ENCODE data around the gene NPY4R. TPM values are rescaled to one million over a fixed set of nuclear protein-coding genes. Genes with fewer than 3 reads are reported as not detected.
"Not testable (repeated sequence)": the region's sequence is repeated elsewhere in the genome, so short reads cannot be mapped to it uniquely, and the experiment has no call there.

NPY4R gene
- total and polyA plus RNA-seq, 4 donors: not detected

- H3K9me3 ChIP-seq (ENCODE audit: control insufficient read depth, low read length); DNase-seq; H3K4me1 ChIP-seq (ENCODE audit: control insufficient read depth in 1 of 2, insufficient read depth in 2 of 2, low read length in 2 of 2); H3K27ac ChIP-seq (ENCODE audit: low read depth in 1 of 2, low read length in 2 of 2); H3K36me3 ChIP-seq (ENCODE audit: control insufficient read depth in 1 of 2, insufficient read depth in 2 of 2, low read length in 1 of 2); H3K27me3 ChIP-seq (ENCODE audit: control insufficient read depth in 1 of 2, insufficient read depth in 2 of 2, low read length in 1 of 2); intact Hi-C loops (cut with DNase I); H3K4me3 ChIP-seq (ENCODE audit: low read length in 2 of 2); ATAC-seq (ENCODE audit: low FRiP score): not testable (repeated sequence)
- no CpG with 5 or more reads among the region's 1 CpG for WGBS, 2 donors
Observed at GRCh38 chr10:46470134-46470533, 4.4 kb upstream of the NPY4R start.

GRCh38 chr10:46468119-46468809 is 2.5 kb upstream of the NPY4R start:
- H3K27ac ChIP-seq (ENCODE audit: low read depth in 1 of 2, low read length in 2 of 2); H3K9me3 ChIP-seq (ENCODE audit: control insufficient read depth, low read length); H3K4me1 ChIP-seq (ENCODE audit: control insufficient read depth in 1 of 2, insufficient read depth in 2 of 2, low read length in 2 of 2); H3K27me3 ChIP-seq (ENCODE audit: control insufficient read depth in 1 of 2, insufficient read depth in 2 of 2, low read length in 1 of 2); intact Hi-C loops (cut with DNase I); H3K4me3 ChIP-seq (ENCODE audit: low read length in 2 of 2); H3K36me3 ChIP-seq (ENCODE audit: control insufficient read depth in 1 of 2, insufficient read depth in 2 of 2, low read length in 1 of 2); DNase-seq: not testable (repeated sequence)
- 36% methylated on average over 1 of the region's 4 CpGs; no CpG with 5 or more reads in 1 of the 2 donors for WGBS, 2 donors
- ATAC-seq (ENCODE audit: low FRiP score): peak; percentile 46

DNA sequence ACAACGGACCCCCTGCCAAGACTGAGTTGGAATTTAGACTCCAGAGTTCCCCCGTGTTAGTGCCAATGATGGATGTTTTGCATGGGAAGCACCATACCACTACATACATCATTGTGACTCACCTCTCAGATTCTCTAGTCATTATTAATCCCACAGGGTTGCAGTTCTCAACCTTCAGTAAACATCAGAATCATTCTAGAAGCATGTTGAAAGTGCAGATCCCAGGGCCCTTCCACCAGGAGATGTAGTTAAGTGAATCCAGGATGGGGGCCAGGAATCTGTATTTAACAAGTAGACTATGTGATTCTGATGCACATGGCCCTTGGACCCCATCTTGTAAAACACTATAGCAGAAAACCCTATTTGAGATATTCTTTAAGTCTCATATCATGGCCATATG is 2.1 kb downstream of the NPY4R start:
- H3K4me1 ChIP-seq (ENCODE audit: control insufficient read depth in 1 of 2, insufficient read depth in 2 of 2, low read length in 2 of 2); H3K27ac ChIP-seq (ENCODE audit: low read depth in 1 of 2, low read length in 2 of 2); ATAC-seq (ENCODE audit: low FRiP score); H3K9me3 ChIP-seq (ENCODE audit: control insufficient read depth, low read length); intact Hi-C loops (cut with DNase I); H3K4me3 ChIP-seq (ENCODE audit: low read length in 2 of 2); H3K27me3 ChIP-seq (ENCODE audit: control insufficient read depth in 1 of 2, insufficient read depth in 2 of 2, low read length in 1 of 2); H3K36me3 ChIP-seq (ENCODE audit: control insufficient read depth in 1 of 2, insufficient read depth in 2 of 2, low read length in 1 of 2); DNase-seq: not testable (repeated sequence)
- WGBS, 2 donors: no CpG with 5 or more reads among the region's 2 CpGs

GRCh38 chr10:46462276-46462675 is 3.5 kb downstream of the NPY4R start:
- H3K27me3 ChIP-seq (ENCODE audit: control insufficient read depth in 1 of 2, insufficient read depth in 2 of 2, low read length in 1 of 2); H3K27ac ChIP-seq (ENCODE audit: low read depth in 1 of 2, low read length in 2 of 2); H3K9me3 ChIP-seq (ENCODE audit: control insufficient read depth, low read length); intact Hi-C loops (cut with DNase I); DNase-seq; H3K36me3 ChIP-seq (ENCODE audit: control insufficient read depth in 1 of 2, insufficient read depth in 2 of 2, low read length in 1 of 2); ATAC-seq (ENCODE audit: low FRiP score); H3K4me1 ChIP-seq (ENCODE audit: control insufficient read depth in 1 of 2, insufficient read depth in 2 of 2, low read length in 2 of 2); H3K4me3 ChIP-seq (ENCODE audit: low read length in 2 of 2): not testable (repeated sequence)
- 93 to 96% methylated on average over 6 of the region's 10 CpGs for WGBS, 2 donors

DNA sequence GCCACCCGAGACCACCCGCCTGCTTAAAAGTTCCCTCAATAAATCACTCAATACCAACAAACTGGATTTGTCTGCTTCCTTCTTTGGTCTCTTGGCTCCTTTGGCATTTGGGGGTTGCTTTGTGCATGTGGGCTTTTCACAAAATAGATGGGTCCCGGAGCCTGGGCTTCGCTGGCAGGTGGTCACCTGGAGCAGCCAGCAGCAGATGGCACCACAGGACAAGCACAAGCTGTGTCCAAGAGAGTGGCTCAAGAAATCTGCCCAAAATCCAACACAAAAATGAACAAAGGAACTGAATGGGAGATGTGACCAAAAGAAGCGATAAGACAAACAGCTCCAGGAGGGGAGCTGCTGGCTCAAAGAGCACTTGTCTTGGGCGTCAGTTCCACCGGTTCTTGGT is 6.2 kb downstream of the NPY4R start:
- ATAC-seq (ENCODE audit: low FRiP score); H3K27ac ChIP-seq (ENCODE audit: low read depth in 1 of 2, low read length in 2 of 2); H3K36me3 ChIP-seq (ENCODE audit: control insufficient read depth in 1 of 2, insufficient read depth in 2 of 2, low read length in 1 of 2); intact Hi-C loops (cut with DNase I); H3K4me3 ChIP-seq (ENCODE audit: low read length in 2 of 2); H3K27me3 ChIP-seq (ENCODE audit: control insufficient read depth in 1 of 2, insufficient read depth in 2 of 2, low read length in 1 of 2); H3K9me3 ChIP-seq (ENCODE audit: control insufficient read depth, low read length); H3K4me1 ChIP-seq (ENCODE audit: control insufficient read depth in 1 of 2, insufficient read depth in 2 of 2, low read length in 2 of 2); DNase-seq: not testable (repeated sequence)
- 91% methylated on average over 3 of the region's 7 CpGs; no CpG with 5 or more reads in 1 of the 2 donors for WGBS, 2 donors

- H3K27me3 ChIP-seq (ENCODE audit: control insufficient read depth in 1 of 2, insufficient read depth in 2 of 2, low read length in 1 of 2); DNase-seq; H3K27ac ChIP-seq (ENCODE audit: low read depth in 1 of 2, low read length in 2 of 2); intact Hi-C loops (cut with DNase I); H3K4me1 ChIP-seq (ENCODE audit: control insufficient read depth in 1 of 2, insufficient read depth in 2 of 2, low read length in 2 of 2); H3K4me3 ChIP-seq (ENCODE audit: low read length in 2 of 2); ATAC-seq (ENCODE audit: low FRiP score); H3K36me3 ChIP-seq (ENCODE audit: control insufficient read depth in 1 of 2, insufficient read depth in 2 of 2, low read length in 1 of 2); H3K9me3 ChIP-seq (ENCODE audit: control insufficient read depth, low read length): not testable (repeated sequence)
- WGBS, 2 donors: no CpG with 5 or more reads among the region's 3 CpGs
Observed at GRCh38 chr10:46457071-46457470, 8.7 kb downstream of the NPY4R start.

- H3K36me3 ChIP-seq (ENCODE audit: control insufficient read depth in 1 of 2, insufficient read depth in 2 of 2, low read length in 1 of 2); intact Hi-C loops (cut with DNase I); H3K27me3 ChIP-seq (ENCODE audit: control insufficient read depth in 1 of 2, insufficient read depth in 2 of 2, low read length in 1 of 2); ATAC-seq (ENCODE audit: low FRiP score); H3K27ac ChIP-seq (ENCODE audit: low read depth in 1 of 2, low read length in 2 of 2); H3K9me3 ChIP-seq (ENCODE audit: control insufficient read depth, low read length); DNase-seq; H3K4me3 ChIP-seq (ENCODE audit: low read length in 2 of 2); H3K4me1 ChIP-seq (ENCODE audit: control insufficient read depth in 1 of 2, insufficient read depth in 2 of 2, low read length in 2 of 2): not testable (repeated sequence)
- WGBS, 2 donors: no CpG with 5 or more reads among the region's 2 CpGs
Observed at GRCh38 chr10:46455992-46456391, 9.8 kb downstream of the NPY4R start.

DNA sequence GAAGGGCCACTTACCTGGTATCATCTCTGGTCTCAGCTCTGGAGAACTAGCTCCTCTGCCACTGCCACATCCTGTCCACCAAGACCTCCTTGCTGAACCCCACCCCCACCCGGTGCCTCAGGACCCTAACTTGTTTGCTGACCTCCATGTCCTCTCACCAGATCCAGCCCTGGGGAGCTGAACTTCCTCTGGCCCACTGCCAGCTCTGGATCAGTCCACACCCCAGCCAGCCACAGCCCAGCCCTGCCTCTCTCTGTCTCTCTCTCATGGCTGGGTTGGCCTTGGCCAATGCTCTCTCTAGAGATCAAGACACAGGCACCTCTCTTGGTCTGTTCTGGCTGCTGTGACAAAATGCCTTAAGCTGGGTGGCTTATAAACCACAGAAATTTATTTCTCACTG is 14.4 kb downstream of the NPY4R start:
- intact Hi-C loops (cut with DNase I); DNase-seq; H3K36me3 ChIP-seq (ENCODE audit: control insufficient read depth in 1 of 2, insufficient read depth in 2 of 2, low read length in 1 of 2); H3K27ac ChIP-seq (ENCODE audit: low read depth in 1 of 2, low read length in 2 of 2); H3K27me3 ChIP-seq (ENCODE audit: control insufficient read depth in 1 of 2, insufficient read depth in 2 of 2, low read length in 1 of 2); H3K4me3 ChIP-seq (ENCODE audit: low read length in 2 of 2); H3K4me1 ChIP-seq (ENCODE audit: control insufficient read depth in 1 of 2, insufficient read depth in 2 of 2, low read length in 2 of 2); H3K9me3 ChIP-seq (ENCODE audit: control insufficient read depth, low read length): not testable (repeated sequence)
- ATAC-seq (ENCODE audit: low FRiP score): peak; percentile 63
- 82 to 91% methylated on average over 1 of the region's 1 CpG for WGBS, 2 donors

DNA sequence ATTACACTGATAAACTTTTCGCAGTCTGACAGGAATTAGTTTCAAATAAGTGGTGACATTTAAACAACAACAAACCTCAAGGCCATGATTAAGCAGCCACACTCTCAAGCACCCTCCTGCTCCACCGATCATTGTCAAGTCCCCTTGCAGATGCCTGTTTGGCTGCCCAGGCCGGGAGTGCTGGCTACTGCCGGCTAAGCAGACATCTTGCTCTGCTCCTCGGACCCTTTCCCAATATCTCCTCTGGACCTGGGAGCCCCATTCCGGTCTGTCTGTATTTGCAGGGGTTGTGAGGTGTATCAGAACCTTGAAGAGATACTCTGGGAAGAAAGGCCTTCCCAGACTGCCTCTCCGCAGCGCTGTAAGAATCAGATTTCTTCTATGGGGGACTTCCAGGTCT is 14.9 kb downstream of the NPY4R start:
- H3K4me1 ChIP-seq (ENCODE audit: control insufficient read depth in 1 of 2, insufficient read depth in 2 of 2, low read length in 2 of 2); H3K9me3 ChIP-seq (ENCODE audit: control insufficient read depth, low read length); intact Hi-C loops (cut with DNase I); H3K27me3 ChIP-seq (ENCODE audit: control insufficient read depth in 1 of 2, insufficient read depth in 2 of 2, low read length in 1 of 2); H3K27ac ChIP-seq (ENCODE audit: low read depth in 1 of 2, low read length in 2 of 2); H3K4me3 ChIP-seq (ENCODE audit: low read length in 2 of 2); ATAC-seq (ENCODE audit: low FRiP score); H3K36me3 ChIP-seq (ENCODE audit: control insufficient read depth in 1 of 2, insufficient read depth in 2 of 2, low read length in 1 of 2): not testable (repeated sequence)
- 87 to 89% methylated on average over 6 to 7 of the region's 8 CpGs for WGBS, 2 donors
- peak; percentile 27 to 33 for DNase-seq

Measured in aorta (tissue), 5 donors.